ENCODE measurements around the gene EDIL3. TPM values are rescaled to one million over a fixed set of nuclear protein-coding genes. Genes with fewer than 3 reads are reported as not detected.

EDIL3 gene
- total RNA-seq, 1 experiment from 2014 or later: 7.2 TPM

GRCh38 chr5:83957188-83957587 is 427.5 kb downstream of the EDIL3 start:
- H3K27ac ChIP-seq: no peak overlapping the region
- no peaks in the 10 kb centered on the region for H3K27me3 ChIP-seq (ENCODE audit: insufficient read depth, low read depth)
- H3K4me3 ChIP-seq: no peak overlapping the region
- H3K36me3 ChIP-seq (ENCODE audit: low read depth): no peaks in the 10 kb centered on the region
- peaks cover 5% of the 10 kb centered on the region; the same call in 1 of the 2 replicates for H3K4me1 ChIP-seq (replicated peaks; ENCODE audit: insufficient read depth)
- no peaks in the 10 kb centered on the region for H3K9me2 ChIP-seq (ENCODE audit: insufficient read depth)
- no peak for TF ChIP-seq EZH2 (IDR thresholded peaks at IDR 0.05; ENCODE audit: low read depth)
- no peak for TF ChIP-seq CTCF (conservative IDR thresholded peaks at IDR 0.05)
- no peak overlapping the region for H2AFZ ChIP-seq
- CTCF ChIA-PET: no interaction called here
- no peak overlapping the region for H3K4me2 ChIP-seq
- no TSS peak for BruUV-seq (replicated peaks)
- no peak for DNase-seq
- POLR2A ChIA-PET (ENCODE audit: unreplicated experiment): no interaction called here
- intact Hi-C loops (cut with micrococcal nuclease; ENCODE audit: unreplicated experiment): no loop called here
- no peaks in the 10 kb centered on the region for H3F3A ChIP-seq (ENCODE audit: insufficient read depth, low read depth)
- no peaks in the 10 kb centered on the region for H4K20me1 ChIP-seq (ENCODE audit: insufficient read depth)
- no peaks in the 10 kb centered on the region for H3K79me2 ChIP-seq (ENCODE audit: low read depth)
- H3K9me3 ChIP-seq (ENCODE audit: insufficient read depth, low read depth): 0 out of 2 replicates have a peak, but pooled peaks cover 3% of the 10 kb centered on the region

GRCh38 chr5:83956386-83956785 is 428.3 kb downstream of the EDIL3 start:
- BruUV-seq (replicated peaks): no TSS peak
- 0 out of 2 replicates have a peak, but pooled peaks cover 3% of the 10 kb centered on the region for H3K9me3 ChIP-seq (ENCODE audit: insufficient read depth, low read depth)
- intact Hi-C loops (cut with micrococcal nuclease; ENCODE audit: unreplicated experiment): no loop called here
- no peaks in the 10 kb centered on the region for H3K27me3 ChIP-seq (ENCODE audit: insufficient read depth, low read depth)
- no peak for DNase-seq
- no peaks in the 10 kb centered on the region for H3K36me3 ChIP-seq (ENCODE audit: low read depth)
- H3K4me2 ChIP-seq: no peak overlapping the region
- no peak overlapping the region for H2AFZ ChIP-seq
- H3K9me2 ChIP-seq (ENCODE audit: insufficient read depth): no peaks in the 10 kb centered on the region
- TF ChIP-seq CTCF (conservative IDR thresholded peaks at IDR 0.05) (no peak), EZH2 (IDR thresholded peaks at IDR 0.05; ENCODE audit: low read depth) (no peak)
- no peaks in the 10 kb centered on the region for H3K79me2 ChIP-seq (ENCODE audit: low read depth)
- ChIA-PET CTCF (no interaction called here), POLR2A (ENCODE audit: unreplicated experiment) (no interaction called here)
- H3K4me3 ChIP-seq: no peak overlapping the region
- H3K4me1 ChIP-seq (replicated peaks; ENCODE audit: insufficient read depth): peaks cover 5% of the 10 kb centered on the region; the same call in 1 of the 2 replicates
- H3F3A ChIP-seq (ENCODE audit: insufficient read depth, low read depth): no peaks in the 10 kb centered on the region
- H4K20me1 ChIP-seq (ENCODE audit: insufficient read depth): no peaks in the 10 kb centered on the region
- H3K27ac ChIP-seq: no peak overlapping the region

GRCh38 chr5:83955916-83956315 is 428.8 kb downstream of the EDIL3 start:
- POLR2A ChIA-PET (ENCODE audit: unreplicated experiment): no interaction called here
- H3K9me2 ChIP-seq (ENCODE audit: insufficient read depth): no peaks in the 10 kb centered on the region
- no peaks in the 10 kb centered on the region for H3K36me3 ChIP-seq (ENCODE audit: low read depth)
- 0 out of 2 replicates have a peak, but pooled peaks cover 3% of the 10 kb centered on the region for H3K9me3 ChIP-seq (ENCODE audit: insufficient read depth, low read depth)
- DNase-seq: no peak
- H3F3A ChIP-seq (ENCODE audit: insufficient read depth, low read depth): no peaks in the 10 kb centered on the region
- TF ChIP-seq CTCF (conservative IDR thresholded peaks at IDR 0.05) (no peak), EZH2 (IDR thresholded peaks at IDR 0.05; ENCODE audit: low read depth) (no peak)
- no peak overlapping the region for H3K27ac ChIP-seq
- no peak overlapping the region for H2AFZ ChIP-seq
- BruUV-seq (replicated peaks): no TSS peak
- intact Hi-C loops (cut with micrococcal nuclease; ENCODE audit: unreplicated experiment): no loop called here
- H3K4me1 ChIP-seq (replicated peaks; ENCODE audit: insufficient read depth): peaks cover 5% of the 10 kb centered on the region; the same call in 1 of the 2 replicates
- H3K27me3 ChIP-seq (ENCODE audit: insufficient read depth, low read depth): no peaks in the 10 kb centered on the region
- no peaks in the 10 kb centered on the region for H3K79me2 ChIP-seq (ENCODE audit: low read depth)
- no peak overlapping the region for H3K4me3 ChIP-seq
- H4K20me1 ChIP-seq (ENCODE audit: insufficient read depth): no peaks in the 10 kb centered on the region
- CTCF ChIA-PET: no interaction called here
- H3K4me2 ChIP-seq: no peak overlapping the region
